ENCODE results near the gene OBSCN. TPM values are rescaled to one million over a fixed set of nuclear protein-coding genes. Genes with fewer than 3 reads are reported as not detected.

The OBSCN gene
- total RNA-seq, 1 donor from 2014 or later, result 28.6 TPM

GRCh38 chr1:228174482-228175315, 33.1 kb upstream of the OBSCN start:
- Histone ChIP-seq H3K9me3 (no peaks in the 10 kb centered on the region), H3K27ac (no peak overlapping the region), H3K36me3 (peaks cover 7 to 12% of the 10 kb centered on the region in 2 donors), H3K4me3 (no peak overlapping the region), H3K4me1 (no peaks in the 10 kb centered on the region), H3K27me3 (no peaks in the 10 kb centered on the region)
- TF ChIP-seq, protein P1, sequence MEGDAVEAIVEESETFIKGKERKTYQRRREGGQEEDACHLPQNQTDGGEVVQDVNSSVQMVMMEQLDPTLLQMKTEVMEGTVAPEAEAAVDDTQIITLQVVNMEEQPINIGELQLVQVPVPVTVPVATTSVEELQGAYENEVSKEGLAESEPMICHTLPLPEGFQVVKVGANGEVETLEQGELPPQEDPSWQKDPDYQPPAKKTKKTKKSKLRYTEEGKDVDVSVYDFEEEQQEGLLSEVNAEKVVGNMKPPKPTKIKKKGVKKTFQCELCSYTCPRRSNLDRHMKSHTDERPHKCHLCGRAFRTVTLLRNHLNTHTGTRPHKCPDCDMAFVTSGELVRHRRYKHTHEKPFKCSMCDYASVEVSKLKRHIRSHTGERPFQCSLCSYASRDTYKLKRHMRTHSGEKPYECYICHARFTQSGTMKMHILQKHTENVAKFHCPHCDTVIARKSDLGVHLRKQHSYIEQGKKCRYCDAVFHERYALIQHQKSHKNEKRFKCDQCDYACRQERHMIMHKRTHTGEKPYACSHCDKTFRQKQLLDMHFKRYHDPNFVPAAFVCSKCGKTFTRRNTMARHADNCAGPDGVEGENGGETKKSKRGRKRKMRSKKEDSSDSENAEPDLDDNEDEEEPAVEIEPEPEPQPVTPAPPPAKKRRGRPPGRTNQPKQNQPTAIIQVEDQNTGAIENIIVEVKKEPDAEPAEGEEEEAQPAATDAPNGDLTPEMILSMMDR (IDR thresholded peaks at IDR 0.05), result no peak
- intact Hi-C loops (cut with DNase I), result no loop called here
- DNase-seq (ENCODE audit: low spot score in 2 of 2), result no peak

DNA sequence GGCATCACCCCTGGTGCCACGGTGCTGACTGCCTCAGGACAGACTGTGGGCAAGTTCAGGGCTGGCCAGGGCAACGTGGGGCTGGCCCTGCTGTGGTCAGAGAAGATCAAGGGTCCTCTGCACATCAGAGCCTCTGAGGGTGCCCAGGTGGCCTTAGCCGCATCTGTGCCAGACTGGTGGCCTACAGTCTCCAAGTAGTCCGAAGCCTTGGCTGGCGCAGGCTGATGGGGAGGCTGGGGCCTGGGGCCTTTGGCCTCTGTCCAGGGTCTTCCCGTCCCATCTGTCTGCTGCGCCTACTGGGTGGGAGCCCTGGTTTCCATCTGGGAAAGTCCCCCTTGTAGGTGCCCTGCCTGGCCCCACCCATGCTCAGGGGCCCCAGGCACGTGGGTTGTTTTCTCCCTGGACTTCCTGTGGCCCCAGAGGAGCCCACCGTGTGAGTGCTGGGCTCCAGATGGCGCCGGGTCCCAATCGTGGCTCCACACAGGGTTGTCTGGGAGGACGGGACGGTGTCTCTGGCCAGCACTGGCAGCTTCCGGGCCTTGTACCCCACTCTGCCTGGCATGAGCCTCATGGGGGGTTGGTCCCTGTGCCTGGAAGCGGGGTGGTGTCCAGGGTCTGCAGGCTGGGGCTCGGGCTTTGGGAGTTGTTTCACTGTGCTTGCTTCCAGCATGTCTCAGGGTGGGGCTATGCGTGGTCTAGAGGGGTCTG, 32.4 kb upstream of the OBSCN start:
- Histone ChIP-seq H3K4me3 (no peak overlapping the region), H3K4me1 (no peaks in the 10 kb centered on the region), H3K9me3 (no peaks in the 10 kb centered on the region), H3K27ac (no peak overlapping the region), H3K36me3 (peaks cover 7 to 12% of the 10 kb centered on the region in 2 donors), H3K27me3 (no peaks in the 10 kb centered on the region)
- intact Hi-C loops (cut with DNase I), result no loop called here
- TF ChIP-seq, protein P1 (IDR thresholded peaks at IDR 0.05), result no peak
- no peak for DNase-seq (ENCODE audit: low spot score in 2 of 2)

GRCh38 chr1:228176024-228176395, 31.8 kb upstream of the OBSCN start:
- no peak for DNase-seq (ENCODE audit: low spot score in 2 of 2)
- no peaks in the 10 kb centered on the region for H3K27me3 ChIP-seq
- peaks cover 7 to 12% of the 10 kb centered on the region in 2 donors for H3K36me3 ChIP-seq
- H3K4me3 ChIP-seq, result no peak overlapping the region
- TF ChIP-seq, protein P1 (IDR thresholded peaks at IDR 0.05), result no peak
- no peaks in the 10 kb centered on the region for H3K9me3 ChIP-seq
- no peak overlapping the region for H3K27ac ChIP-seq
- no peaks in the 10 kb centered on the region for H3K4me1 ChIP-seq
- intact Hi-C loops (cut with DNase I), result no loop called here

DNA sequence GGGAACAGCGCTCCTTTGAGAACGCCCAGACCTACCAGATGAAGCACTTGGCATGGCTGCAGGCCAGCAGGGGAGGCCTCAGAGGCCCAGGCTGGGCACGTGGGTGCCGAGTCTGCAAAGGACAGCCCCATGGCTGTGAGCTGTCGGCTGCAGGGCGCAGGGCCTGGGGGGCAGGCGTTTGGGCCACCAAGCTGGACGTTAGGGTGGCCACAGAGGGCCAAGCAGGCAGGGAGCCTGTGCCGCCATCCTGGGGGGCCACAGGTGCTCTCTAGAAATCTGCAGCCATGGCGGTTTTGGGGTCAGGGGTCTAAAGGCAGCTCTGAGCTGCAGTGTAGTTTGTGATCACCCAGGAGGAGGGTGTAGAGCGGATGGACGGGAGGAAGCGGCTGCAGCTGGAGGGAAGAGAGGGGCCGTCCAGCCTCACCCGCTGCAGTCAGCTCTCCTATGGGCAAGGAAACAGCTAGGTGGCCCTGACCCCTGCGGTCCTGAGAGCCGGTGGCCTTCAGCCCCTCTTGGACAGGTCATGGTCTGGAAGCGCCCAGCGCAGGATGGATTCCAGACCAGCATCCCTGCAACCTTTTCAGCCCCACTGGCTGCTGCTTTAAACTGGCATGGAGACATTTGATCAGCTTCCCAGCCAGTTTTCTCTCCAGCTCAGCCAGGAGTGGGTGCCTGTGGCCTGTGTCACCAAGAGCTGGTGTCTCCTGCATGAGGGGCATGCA, 31.2 kb upstream of the OBSCN start:
- Histone ChIP-seq H3K27me3 (no peaks in the 10 kb centered on the region), H3K9me3 (no peaks in the 10 kb centered on the region), H3K4me3 (no peak overlapping the region), H3K36me3 (peaks cover 7 to 12% of the 10 kb centered on the region in 2 donors), H3K27ac (no peak overlapping the region), H3K4me1 (no peaks in the 10 kb centered on the region)
- TF ChIP-seq, protein P1 (IDR thresholded peaks at IDR 0.05), result no peak
- intact Hi-C loops (cut with DNase I), result no loop called here
- DNase-seq (ENCODE audit: low spot score in 2 of 2), result no peak

GRCh38 chr1:228177183-228177475, 30.7 kb upstream of the OBSCN start:
- no peaks in the 10 kb centered on the region for H3K4me1 ChIP-seq
- H3K27ac ChIP-seq, result no peak overlapping the region
- no peak for DNase-seq (ENCODE audit: low spot score in 2 of 2)
- no peaks in the 10 kb centered on the region for H3K27me3 ChIP-seq
- no peak overlapping the region for H3K4me3 ChIP-seq
- H3K36me3 ChIP-seq, result peaks cover 7 to 12% of the 10 kb centered on the region in 2 donors
- intact Hi-C loops (cut with DNase I), result no loop called here
- TF ChIP-seq, protein P1 (IDR thresholded peaks at IDR 0.05), result no peak
- H3K9me3 ChIP-seq, result no peaks in the 10 kb centered on the region
